Trophoblast cell (in vitro differentiated cells and primary cell): ENCODE results near the gene CASP5.

Experiments used
- DNase-seq, 2 donors: peaks; one replicate each; pipeline ENCODE4 v3.0.0-alpha.2; 2016
- H2AFZ ChIP-seq: 2 replicates; pipeline ENCODE4 v1.6.1; 2013; ENCODE audit warnings: low read length, moderate library complexity, mild to moderate bottlenecking; ENCODE audit not compliant: insufficient read depth, poor library complexity
- H2AK5ac ChIP-seq: 2 replicates; pipeline ENCODE4 v1.6.1; 2013; ENCODE audit warnings: mild to moderate bottlenecking, low read length
- H2BK120ac ChIP-seq: 2 replicates; pipeline ENCODE4 v1.6.1; 2013; ENCODE audit warnings: low read length, mild to moderate bottlenecking, moderate library complexity; ENCODE audit not compliant: insufficient read depth, poor library complexity
- H2BK12ac ChIP-seq: 2 replicates; pipeline ENCODE4 v1.6.1; 2013; ENCODE audit warnings: mild to moderate bottlenecking, low read length, moderate library complexity
- H2BK5ac ChIP-seq: 2 replicates; pipeline ENCODE4 v1.6.1; 2013; ENCODE audit warnings: low read length, low read depth, moderate library complexity, mild to moderate bottlenecking; ENCODE audit not compliant: poor library complexity
- H3K14ac ChIP-seq: 2 replicates; pipeline ENCODE4 v1.6.1; 2013; ENCODE audit warnings: mild to moderate bottlenecking, low read length
- H3K18ac ChIP-seq: 2 replicates; pipeline ENCODE4 v1.6.1; 2013; ENCODE audit warnings: mild to moderate bottlenecking, low read length
- H3K23ac ChIP-seq: 2 replicates; pipeline ENCODE4 v1.6.1; 2013; ENCODE audit warnings: low read length
- H3K27ac ChIP-seq: 2 replicates; pipeline ENCODE4 v1.5.1; 2013; ENCODE audit warnings: low read depth, mild to moderate bottlenecking, inconsistent platforms, low read length, moderate library complexity
- H3K27me3 ChIP-seq: 2 replicates; pipeline ENCODE4 v1.6.1; 2013; ENCODE audit warnings: inconsistent platforms, mild to moderate bottlenecking, low read length, moderate library complexity; ENCODE audit not compliant: insufficient read depth
- H3K36me3 ChIP-seq, 2 experiments: 1 replicate in 1 of 2; 2 replicates in 1 of 2; pipeline ENCODE4 v1.6.1; 2013; ENCODE audit warnings: low read length in 2 of 2, mild to moderate bottlenecking in 2 of 2, moderate library complexity in 1 of 2; ENCODE audit not compliant: insufficient read depth in 2 of 2, control insufficient read depth in 1 of 2
- H3K4ac ChIP-seq: 2 replicates; pipeline ENCODE4 v1.6.1; 2013; ENCODE audit warnings: low read depth, mild to moderate bottlenecking, low read length, moderate library complexity
- H3K4me1 ChIP-seq, 2 experiments: 1 replicate in 1 of 2; 2 replicates in 1 of 2; pipeline ENCODE4 v1.6.1; 2013; ENCODE audit warnings: low read length in 2 of 2, mild to moderate bottlenecking in 2 of 2, moderate library complexity in 1 of 2; ENCODE audit not compliant: insufficient read depth in 2 of 2, control insufficient read depth in 1 of 2
- H3K4me2 ChIP-seq: 2 replicates; pipeline ENCODE4 v1.6.1; 2013; ENCODE audit warnings: inconsistent platforms, mild to moderate bottlenecking, low read length, moderate library complexity
- H3K4me3 ChIP-seq: 2 replicates; pipeline ENCODE4 v1.5.1; 2013; ENCODE audit warnings: mild to moderate bottlenecking, low read depth, low read length, inconsistent platforms
- H3K79me1 ChIP-seq: one replicate; pipeline ENCODE4 v1.6.1; 2013; ENCODE audit warnings: low read length
- H3K79me2 ChIP-seq: 2 replicates; pipeline ENCODE4 v1.6.1; 2013; ENCODE audit warnings: low read length, mild to moderate bottlenecking; ENCODE audit not compliant: control insufficient read depth, insufficient read depth, poor library complexity
- H3K9ac ChIP-seq: 2 replicates; pipeline ENCODE4 v1.6.1; 2013; ENCODE audit warnings: mild to moderate bottlenecking, low read length
- H3K9me3 ChIP-seq: 2 replicates; pipeline ENCODE4 v1.6.1; 2013; ENCODE audit warnings: low read depth, mild to moderate bottlenecking, control low read depth, inconsistent platforms, low read length; ENCODE audit not compliant: insufficient read depth
- H4K12ac ChIP-seq: 2 replicates; pipeline ENCODE4 v1.6.1; 2013; ENCODE audit warnings: low read depth, mild to moderate bottlenecking, low read length, moderate library complexity
- H4K8ac ChIP-seq: 2 replicates; pipeline ENCODE4 v1.6.1; 2013; ENCODE audit warnings: low read depth, mild to moderate bottlenecking, low read length, moderate library complexity
- H4K91ac ChIP-seq: one replicate; pipeline ENCODE4 v1.6.1; 2013; ENCODE audit warnings: low read depth, mild to moderate bottlenecking, low read length, moderate library complexity
- WGBS: extraction: QIAGEN DNeasy Blood & Tissue Kit; methylation state at CpG from one replicate; pipeline ENCODE4 v1.1.7; 2013; ENCODE audit warnings: missing lambda C conversion rate; ENCODE audit not compliant: insufficient read length, insufficient coverage; ENCODE audit errors: extremely low coverage; 5-methylcytosine and 5-hydroxymethylcytosine counted together

CASP5 gene

GRCh38 chr11:105054723-105055493 is 31.9 kb upstream of the CASP5 start:
- Histone ChIP-seq H3K36me3 (no peaks in the 10 kb centered on the region), H4K91ac (no peak overlapping the region), H4K8ac (no peak overlapping the region), H3K4me1 (no peaks in the 10 kb centered on the region), H3K4ac (no peak overlapping the region), H3K27me3 (no peaks in the 10 kb centered on the region), H3K79me2 (no peaks in the 10 kb centered on the region), H3K9ac (no peak overlapping the region), H3K23ac (no peak overlapping the region), H3K4me3 (no peak overlapping the region), H2AFZ (no peak overlapping the region), H2BK120ac (no peak overlapping the region), H3K9me3 (no peaks in the 10 kb centered on the region), H3K18ac (no peak overlapping the region), H4K12ac (no peak overlapping the region), H3K27ac (no peak overlapping the region), H2BK5ac (no peak overlapping the region), H2AK5ac (no peak overlapping the region), H3K79me1 (no peaks in the 10 kb centered on the region), H2BK12ac (no peak overlapping the region), H3K14ac (no peak overlapping the region), H3K4me2 (no peak overlapping the region)
- no peak for DNase-seq
- no CpG with 5 or more reads among the region's 2 CpGs for WGBS

- no peak overlapping the region for H3K14ac ChIP-seq
- no peak for DNase-seq
- H3K4ac ChIP-seq, result no peak overlapping the region
- no peak overlapping the region for H3K4me3 ChIP-seq
- no peaks in the 10 kb centered on the region for H3K36me3 ChIP-seq
- no peak overlapping the region for H3K18ac ChIP-seq
- H4K12ac ChIP-seq, result no peak overlapping the region
- no peak overlapping the region for H3K27ac ChIP-seq
- H2AK5ac ChIP-seq, result no peak overlapping the region
- H3K27me3 ChIP-seq, result no peaks in the 10 kb centered on the region
- H3K79me2 ChIP-seq, result no peaks in the 10 kb centered on the region
- H3K23ac ChIP-seq, result no peak overlapping the region
- H2AFZ ChIP-seq, result no peak overlapping the region
- H4K8ac ChIP-seq, result no peak overlapping the region
- no peaks in the 10 kb centered on the region for H3K79me1 ChIP-seq
- H2BK5ac ChIP-seq, result no peak overlapping the region
- no peaks in the 10 kb centered on the region for H3K9me3 ChIP-seq
- WGBS, result no CpG with 5 or more reads among the region's 3 CpGs
- no peak overlapping the region for H3K9ac ChIP-seq
- H4K91ac ChIP-seq, result no peak overlapping the region
- no peak overlapping the region for H3K4me2 ChIP-seq
- no peak overlapping the region for H2BK120ac ChIP-seq
- H3K4me1 ChIP-seq, result no peaks in the 10 kb centered on the region
- H2BK12ac ChIP-seq, result no peak overlapping the region
Measured at GRCh38 chr11:105052487-105052886, 29.5 kb upstream of the CASP5 start.

- Histone ChIP-seq H3K36me3 (no peaks in the 10 kb centered on the region), H4K91ac (no peak overlapping the region), H3K4ac (no peak overlapping the region), H3K79me1 (no peaks in the 10 kb centered on the region), H3K4me3 (no peak overlapping the region), H2AFZ (no peak overlapping the region), H3K4me1 (no peaks in the 10 kb centered on the region), H3K9me3 (no peaks in the 10 kb centered on the region), H3K27me3 (no peaks in the 10 kb centered on the region), H3K18ac (no peak overlapping the region), H3K14ac (no peak overlapping the region), H2AK5ac (no peak overlapping the region), H3K27ac (no peak overlapping the region), H2BK120ac (no peak overlapping the region), H4K12ac (no peak overlapping the region), H2BK12ac (no peak overlapping the region), H2BK5ac (no peak overlapping the region), H3K4me2 (no peak overlapping the region), H4K8ac (no peak overlapping the region), H3K23ac (no peak overlapping the region), H3K79me2 (no peaks in the 10 kb centered on the region), H3K9ac (no peak overlapping the region)
- WGBS, result no CpG with 5 or more reads among the region's 2 CpGs
- DNase-seq, result no peak
Measured at GRCh38 chr11:105051559-105051958, 28.6 kb upstream of the CASP5 start.

GRCh38 chr11:105049481-105049880 is 26.5 kb upstream of the CASP5 start:
- Histone ChIP-seq H3K27me3 (no peaks in the 10 kb centered on the region), H3K36me3 (peaks cover 0 to 1% of the 10 kb centered on the region in 2 experiments), H3K79me2 (no peaks in the 10 kb centered on the region), H3K4me3 (no peak overlapping the region), H4K8ac (no peak overlapping the region), H3K4me2 (no peak overlapping the region), H3K79me1 (no peaks in the 10 kb centered on the region), H2BK5ac (no peak overlapping the region), H3K23ac (no peak overlapping the region), H3K18ac (no peak overlapping the region), H3K9me3 (no peaks in the 10 kb centered on the region), H2BK12ac (peak overlapping the region; percentile 43), H2AK5ac (no peak overlapping the region), H3K9ac (no peak overlapping the region), H4K91ac (no peak overlapping the region), H3K14ac (no peak overlapping the region), H4K12ac (no peak overlapping the region), H3K27ac (no peak overlapping the region), H3K4ac (no peak overlapping the region), H2AFZ (no peak overlapping the region), H3K4me1 (no peaks in the 10 kb centered on the region), H2BK120ac (no peak overlapping the region)
- WGBS, result no CpG with 5 or more reads among the region's 1 CpG
- DNase-seq, result no peak
